HG03039 (cell line): ENCODE results near the gene PARD3.
"Not testable (repeated sequence)": the region's sequence is repeated elsewhere in the genome, so short reads cannot be mapped to it uniquely, and the experiment has no call there.

Source experiments
- ATAC-seq: cut with Tn5 transposase; IDR thresholded peaks from one replicate; pipeline ENCODE4 v1.9.1; 2021; ENCODE audit warnings: mild to moderate bottlenecking, moderate library complexity; ENCODE audit not compliant: unreplicated experiment

The PARD3 gene

GRCh38 chr10:34477249-34477648, 337.8 kb downstream of the PARD3 start:
- ATAC-seq: no peak

GRCh38 chr10:34476608-34477007, 338.5 kb downstream of the PARD3 start:
- ATAC-seq: no peak

DNA sequence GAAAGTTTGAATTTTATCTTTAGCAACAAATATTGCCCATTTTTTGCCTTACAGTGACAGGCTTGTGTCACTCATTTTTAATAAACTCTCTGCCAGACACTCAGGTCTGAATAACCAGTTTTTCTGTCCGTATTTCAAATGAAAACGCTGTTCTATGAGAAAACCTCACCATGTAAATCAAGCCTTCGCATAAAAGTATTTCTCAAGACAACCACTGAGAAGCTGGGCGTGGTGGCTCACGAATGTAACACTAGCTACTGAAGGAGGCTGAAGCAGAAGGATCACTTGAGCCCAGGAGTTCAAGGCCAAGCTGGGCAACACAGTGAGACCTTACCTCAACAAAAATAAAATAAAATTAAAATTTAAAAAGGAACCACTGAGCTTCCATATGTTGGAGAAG, 339.3 kb downstream of the PARD3 start:
- ATAC-seq: no peak

DNA sequence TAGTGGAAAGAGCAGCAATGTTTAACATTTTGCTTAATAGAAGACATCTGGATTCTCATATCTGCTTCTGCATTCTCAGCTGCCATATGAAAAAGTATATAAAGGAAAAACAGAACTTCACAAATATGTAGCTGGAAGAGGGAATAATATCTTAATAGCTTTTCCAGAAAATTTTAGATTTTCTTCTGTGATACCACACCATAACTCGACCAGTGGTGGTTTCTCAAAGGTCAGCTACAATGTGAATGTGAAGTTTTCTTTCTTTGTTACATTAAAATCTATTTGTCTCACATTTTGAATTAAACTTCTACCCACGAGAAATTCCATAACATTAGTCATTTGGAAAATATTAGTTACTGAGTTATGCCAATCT, 339.8 kb downstream of the PARD3 start:
- no peak for ATAC-seq

DNA sequence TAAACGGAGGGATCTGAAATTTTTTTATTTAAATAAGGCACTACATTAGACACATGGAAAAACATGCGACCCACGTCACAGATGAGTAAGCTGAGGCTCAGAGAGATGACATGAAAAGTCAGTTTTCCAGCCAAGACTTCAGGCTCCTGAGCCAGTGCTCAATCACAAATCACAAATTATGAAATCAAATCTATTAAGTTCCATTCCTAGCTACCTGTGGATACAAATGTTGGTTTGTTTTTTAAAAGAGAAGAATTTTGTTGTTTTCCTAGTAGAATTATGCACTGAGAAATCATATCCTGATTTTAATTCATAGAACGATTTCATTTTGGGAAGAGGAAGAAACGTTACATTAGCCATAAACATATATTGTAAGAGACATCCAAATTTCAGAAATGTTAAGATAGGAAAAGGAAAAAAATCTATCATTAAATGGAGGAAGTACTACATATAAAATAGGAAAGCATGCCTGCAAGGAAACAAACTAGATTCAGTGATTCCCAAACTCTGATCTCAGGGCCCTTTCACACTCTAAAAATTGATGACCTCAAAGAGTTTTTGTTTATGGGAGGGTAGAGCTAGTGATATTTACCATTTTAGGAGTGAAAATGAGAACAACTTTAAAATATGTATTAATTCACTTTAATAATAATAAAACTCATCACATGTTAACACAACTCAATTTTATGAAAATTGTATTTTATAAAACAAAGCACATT, 340.4 kb downstream of the PARD3 start:
- ATAC-seq: no peak

DNA sequence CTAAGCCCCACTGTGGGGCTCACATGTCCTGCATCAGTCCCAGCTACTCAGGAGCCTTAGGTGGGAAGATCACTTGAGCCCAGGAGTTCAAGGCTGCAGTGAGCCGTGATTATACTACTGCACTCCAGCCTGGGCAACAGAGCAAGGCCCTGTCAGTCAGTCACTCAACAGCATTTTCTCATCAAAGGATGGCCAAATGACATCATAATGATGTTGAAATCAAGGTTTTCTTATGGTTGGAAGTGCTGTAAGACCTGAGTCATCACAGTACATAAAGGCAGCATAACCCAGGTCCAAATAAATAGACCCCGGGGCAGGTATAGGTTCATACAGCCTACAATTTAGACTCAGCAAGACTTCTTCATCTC, 341.1 kb downstream of the PARD3 start:
- ATAC-seq: no peak

DNA sequence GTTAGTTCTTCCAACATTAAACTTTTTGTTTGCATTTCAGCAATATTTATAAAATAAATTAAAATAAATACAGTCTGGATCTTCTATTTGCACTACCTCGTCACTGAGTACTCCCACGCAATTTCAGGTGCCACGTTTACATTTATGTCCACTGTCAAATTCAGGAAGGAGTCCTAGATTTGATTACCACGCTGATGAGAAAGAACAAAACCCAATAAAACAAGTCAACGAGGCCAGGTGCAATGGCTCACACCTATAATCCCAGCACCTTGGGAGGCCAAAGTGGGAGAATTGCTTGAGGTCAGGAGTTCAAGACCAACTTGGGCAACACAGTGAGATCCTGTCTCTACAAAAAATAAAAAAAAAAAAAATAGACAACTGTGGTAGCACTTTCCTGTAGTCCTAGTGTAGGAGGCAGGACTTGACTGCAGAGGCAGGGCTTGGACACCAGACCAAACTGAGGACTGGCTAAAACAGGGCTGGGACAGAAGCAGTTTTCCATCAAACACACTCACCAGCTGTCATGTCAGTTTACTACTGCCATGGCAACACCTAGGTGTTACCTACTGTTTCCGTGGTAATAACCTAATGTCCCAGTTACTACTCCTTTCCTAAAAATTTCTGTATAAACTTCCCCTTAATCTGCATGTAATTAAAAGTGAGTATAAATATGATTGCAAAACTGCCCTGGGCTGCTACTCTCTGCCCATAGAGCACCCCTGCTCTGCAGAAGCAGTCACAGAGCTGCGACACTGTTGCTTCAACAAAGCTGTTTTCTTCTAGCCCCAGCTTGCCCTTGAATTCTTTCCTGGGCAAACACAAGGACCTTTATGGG, 341.7 kb downstream of the PARD3 start:
- no peak for ATAC-seq

DNA sequence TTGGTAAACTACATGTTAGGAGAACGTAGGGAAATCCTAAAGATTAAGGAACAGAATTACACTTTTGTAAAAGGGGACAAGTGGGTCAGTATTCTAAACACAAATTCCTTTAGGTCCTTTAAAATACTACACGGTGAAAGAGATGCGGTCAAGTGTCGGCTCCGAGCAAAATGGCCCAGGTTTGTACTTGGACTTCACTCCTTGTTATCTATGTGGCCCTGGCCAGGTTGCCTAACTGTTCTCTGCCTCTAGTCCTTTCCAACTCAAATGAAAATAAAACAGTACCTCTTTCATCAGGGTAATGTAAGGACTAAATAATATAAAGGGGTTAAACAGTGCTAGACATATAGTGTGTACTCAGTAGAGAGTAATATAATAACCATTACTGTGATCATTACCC, 344.8 kb downstream of the PARD3 start:
- ATAC-seq: no peak

DNA sequence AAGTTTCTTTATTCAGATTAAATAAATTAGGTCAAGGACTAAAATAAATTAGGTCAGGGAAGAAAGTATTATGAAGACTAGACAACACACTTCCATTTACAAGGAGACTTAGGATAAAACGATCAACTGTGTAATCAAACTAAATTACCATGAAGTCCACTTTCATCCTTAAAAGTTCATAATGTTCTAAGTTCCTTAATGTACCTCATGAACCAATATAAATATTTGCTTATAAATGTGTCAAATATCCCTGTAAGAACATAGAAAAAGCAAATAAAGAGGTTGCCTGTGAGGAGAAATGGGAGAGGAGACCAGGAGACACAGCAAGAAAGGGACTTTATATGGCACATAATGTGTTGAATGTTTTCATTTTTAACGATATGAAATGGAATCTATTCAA, 345.6 kb downstream of the PARD3 start:
- ATAC-seq: no peak

- no peak for ATAC-seq
Measured at GRCh38 chr10:34467902-34468301, 347.2 kb downstream of the PARD3 start.

DNA sequence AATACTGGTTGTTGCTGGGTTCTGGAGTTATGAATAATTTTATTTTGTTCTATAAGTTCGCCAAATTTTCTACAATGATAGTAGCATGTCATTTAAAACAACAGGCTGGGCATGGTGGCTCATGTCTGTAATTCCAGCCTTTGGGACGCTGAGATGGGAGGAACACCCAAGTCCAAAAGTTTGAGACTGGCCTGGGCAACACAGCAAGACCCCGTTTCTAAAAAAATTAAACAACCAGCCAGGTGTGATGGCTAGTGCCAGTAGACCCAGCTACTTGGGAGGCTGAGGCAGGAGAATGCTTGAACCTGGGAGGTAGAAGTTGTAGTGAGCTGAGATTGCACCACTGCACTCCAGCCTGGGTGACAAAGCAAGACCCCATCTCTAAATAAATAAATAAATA, 347.7 kb downstream of the PARD3 start:
- no peak for ATAC-seq

DNA sequence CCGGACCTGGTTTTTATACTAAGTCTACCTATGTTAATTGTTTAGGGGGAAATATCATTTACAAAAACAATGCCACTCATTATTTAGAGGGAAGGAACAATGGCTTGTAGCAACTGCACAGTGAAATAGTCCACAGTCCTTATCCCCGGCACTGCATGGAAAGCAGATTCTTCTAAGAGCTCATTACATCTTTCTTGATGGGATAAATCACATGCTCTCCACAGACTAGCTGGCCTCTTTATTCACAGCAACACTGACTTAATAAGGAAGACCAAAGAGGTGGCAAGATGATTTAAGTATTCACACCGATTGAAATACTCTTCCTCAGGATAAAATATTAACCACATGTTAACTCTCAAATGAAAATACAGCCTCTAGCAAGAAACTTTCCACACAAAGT, 349.4 kb downstream of the PARD3 start:
- ATAC-seq: no peak

GRCh38 chr10:34464591-34464990, 350.5 kb downstream of the PARD3 start:
- no peak for ATAC-seq

DNA sequence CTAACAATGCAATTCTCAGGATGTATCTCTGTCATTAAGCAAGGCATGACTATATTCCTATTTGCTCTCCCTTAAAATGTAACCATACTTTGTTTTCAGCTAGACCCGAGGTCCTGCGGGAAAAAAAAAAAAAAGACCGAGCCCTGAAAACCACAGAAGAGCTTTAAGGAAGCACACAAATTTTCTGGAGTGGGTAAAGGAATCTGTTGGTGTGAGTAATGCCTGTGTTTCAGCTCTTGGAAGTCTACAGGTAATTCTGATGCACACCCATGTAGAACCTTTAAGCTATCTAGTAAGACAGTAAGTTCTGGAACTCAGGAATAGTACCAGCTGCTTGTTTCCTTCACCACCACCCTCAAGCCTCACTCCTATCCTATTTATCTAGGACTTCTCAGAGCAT, 351.1 kb downstream of the PARD3 start:
- no peak for ATAC-seq

GRCh38 chr10:34462993-34463392, 352.1 kb downstream of the PARD3 start:
- ATAC-seq: no peak

DNA sequence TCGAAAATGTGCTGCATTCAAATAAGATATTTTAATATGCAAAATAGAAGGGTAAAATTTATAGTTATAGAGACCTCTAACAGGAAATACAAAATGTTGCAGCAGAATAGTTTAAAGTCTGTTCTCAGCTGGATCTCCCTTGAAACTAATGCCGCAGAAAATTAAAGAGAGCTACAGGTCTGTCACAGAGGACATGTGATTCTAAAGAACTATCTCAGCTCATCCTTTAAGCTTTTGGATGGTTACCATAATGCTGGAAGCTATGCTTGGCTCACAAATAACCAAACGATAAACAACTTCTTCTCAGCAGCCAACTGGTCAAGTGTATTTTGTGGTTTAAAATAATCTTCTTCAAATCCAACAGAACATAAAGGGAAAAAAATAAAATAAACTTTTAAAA, 353.0 kb downstream of the PARD3 start:
- no peak for ATAC-seq

DNA sequence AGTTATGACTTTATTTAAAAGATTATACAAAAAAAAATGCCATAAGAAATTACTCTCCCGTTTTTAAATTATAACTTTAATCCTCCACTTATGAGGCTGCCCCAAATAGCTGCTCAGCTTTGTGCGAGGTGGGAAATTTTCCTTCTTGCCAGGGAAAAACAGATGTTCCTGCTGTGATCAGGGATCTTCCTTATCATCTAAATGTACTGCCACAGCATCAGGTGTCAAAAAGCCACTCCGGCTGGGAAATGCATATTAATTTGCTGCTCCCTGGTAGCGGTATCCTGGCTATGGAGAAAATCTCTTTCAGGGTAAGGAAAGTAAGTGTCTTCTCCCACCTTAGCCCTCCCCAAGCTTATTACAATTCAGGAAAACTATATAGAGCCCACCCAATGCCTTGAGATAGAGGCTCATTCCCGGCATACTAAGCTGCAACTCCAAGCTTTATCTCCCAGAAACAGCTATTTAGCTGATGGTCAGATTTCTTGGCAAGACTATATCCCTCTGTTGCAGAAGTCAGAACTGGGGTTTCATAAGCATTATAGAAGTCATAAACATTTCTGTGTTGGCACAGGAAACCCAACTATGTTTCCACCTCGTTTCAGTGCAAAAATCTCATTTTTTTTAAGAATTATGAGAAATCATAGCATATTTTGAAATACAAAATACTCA, 360.4 kb downstream of the PARD3 start:
- no peak for ATAC-seq

DNA sequence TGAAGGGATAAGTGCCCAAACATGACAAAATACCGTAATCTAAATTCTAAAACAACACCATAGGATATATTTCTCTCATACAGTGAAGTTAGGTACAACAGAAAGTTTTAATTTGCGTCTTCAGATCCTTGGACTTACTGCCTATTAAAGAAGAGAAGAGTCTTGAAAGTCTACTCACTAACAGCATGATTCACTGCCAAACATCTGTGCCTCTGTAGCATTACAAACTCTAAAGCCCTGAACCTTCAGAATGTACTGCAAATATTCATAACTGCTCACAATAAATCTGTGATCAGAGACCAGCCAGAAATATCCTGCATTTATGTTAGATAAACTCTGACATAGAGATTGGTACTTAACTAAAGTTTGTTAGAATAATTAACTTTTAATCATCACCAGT, 365.3 kb downstream of the PARD3 start:
- ATAC-seq: no peak

DNA sequence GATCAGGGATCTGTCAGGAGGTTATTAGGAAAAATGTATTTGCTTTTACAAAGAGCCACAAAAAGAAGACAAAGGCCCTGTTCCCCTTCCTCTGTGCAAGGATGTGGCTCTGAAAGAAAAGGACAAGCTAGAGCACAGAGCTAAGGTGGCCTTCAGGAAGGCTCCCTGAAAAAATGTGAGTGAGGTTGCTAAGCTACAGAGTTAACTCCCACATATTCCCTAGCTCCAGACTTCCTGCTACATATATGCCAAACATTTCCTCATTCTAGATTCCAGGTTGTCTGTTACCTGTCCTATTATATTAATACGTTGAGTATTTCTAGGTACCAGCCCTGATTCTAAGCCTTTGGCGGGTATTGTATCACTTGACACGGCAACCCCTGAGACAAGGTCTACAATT, 369.0 kb downstream of the PARD3 start:
- ATAC-seq: no peak

DNA sequence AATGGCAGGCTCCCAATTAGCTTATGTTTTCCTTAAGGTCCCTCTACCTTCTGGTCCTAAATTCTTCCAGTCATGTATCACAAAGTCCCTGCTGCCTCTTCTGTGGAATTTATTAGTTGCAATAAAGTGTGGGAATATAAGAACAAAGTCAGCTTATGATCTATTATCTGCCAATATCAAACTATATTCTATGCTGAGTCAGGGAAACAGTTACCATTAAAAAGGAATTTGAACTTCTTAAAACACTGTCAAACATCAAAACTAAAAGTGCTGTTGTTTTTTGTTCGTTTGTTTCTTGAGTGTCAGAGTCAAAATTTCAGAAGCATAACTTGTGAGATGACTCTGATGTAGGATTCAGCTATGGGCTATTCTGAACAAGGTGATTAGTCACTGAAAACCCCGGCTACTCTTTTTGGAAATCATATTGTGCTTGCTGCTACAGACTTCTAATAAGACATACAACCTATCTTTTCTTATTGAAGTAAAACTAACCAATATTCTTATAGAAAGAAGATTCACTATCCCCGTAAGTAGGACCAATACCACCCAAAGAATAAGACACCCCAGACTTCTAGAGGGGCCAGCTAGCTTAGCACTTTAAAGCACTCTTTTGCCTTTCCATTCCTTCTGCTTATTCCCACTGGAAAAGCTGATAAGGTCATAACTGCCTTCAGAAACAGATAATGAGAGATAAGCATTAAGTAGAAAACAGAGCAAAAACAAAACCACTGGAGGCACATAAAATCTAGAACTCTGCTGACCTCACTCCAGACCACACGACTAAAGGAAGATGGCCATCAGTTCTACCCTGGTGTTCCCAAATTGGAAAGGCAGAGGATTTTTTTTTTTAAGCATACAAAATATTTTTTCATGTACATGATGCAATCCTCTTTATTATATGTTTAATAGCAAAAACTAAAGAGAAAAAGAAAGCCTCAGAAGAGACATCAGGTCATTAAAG, 370.6 kb downstream of the PARD3 start:
- ATAC-seq: no peak

DNA sequence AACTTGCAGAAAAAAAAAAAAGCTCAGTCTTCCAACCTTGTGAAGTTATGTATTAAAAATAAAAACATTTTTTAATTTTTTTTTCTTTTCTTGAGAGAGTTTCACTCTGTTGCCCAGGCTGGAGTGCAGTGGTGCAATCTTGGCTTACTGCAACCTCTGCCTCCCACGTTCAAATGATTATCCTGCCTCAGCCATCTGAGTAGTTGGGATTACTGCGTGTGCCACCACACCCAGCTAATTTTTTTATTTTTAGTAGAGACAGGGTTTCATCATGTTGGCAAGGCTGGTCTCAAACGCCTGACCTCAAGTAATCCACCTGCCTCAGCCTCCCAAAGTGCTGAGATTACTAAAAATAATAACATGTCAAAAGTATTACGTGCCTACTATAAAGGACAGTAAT, 375.7 kb downstream of the PARD3 start:
- ATAC-seq: not testable (repeated sequence)
